Measurements from ENCODE around the gene ARHGAP22.

The ARHGAP22 gene

DNA sequence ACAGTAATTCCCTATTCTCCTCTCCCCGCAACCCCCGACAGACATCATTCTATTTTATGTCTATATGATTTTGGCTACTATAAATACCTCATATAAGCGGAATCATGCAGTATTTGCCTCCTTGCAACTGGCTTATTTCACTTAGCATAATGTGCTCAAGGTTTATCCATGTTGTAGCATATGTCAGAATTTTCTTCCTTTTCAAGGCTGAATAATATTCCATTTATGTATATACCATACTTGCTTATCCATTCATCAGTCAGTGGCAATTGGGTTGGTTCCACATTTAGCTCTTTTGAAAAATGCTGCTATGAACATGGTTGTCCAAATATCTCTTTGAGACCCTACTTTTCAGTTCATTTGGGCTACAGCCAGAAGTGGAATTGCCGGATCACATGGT lies 191.9 kb downstream of the ARHGAP22 start:
- no peaks in the 10 kb centered on the region for H3K4me1 ChIP-seq (ENCODE audit: control insufficient read depth, insufficient read depth, low read length, poor library complexity, severe bottlenecking)
- no peak for DNase-seq
- no peaks in the 10 kb centered on the region for H3K9me3 ChIP-seq (ENCODE audit: control insufficient read depth, low read length)
- H3K4me3 ChIP-seq (ENCODE audit: insufficient read depth, low read depth, low read length, poor library complexity, severe bottlenecking), result no peak overlapping the region
- H3K36me3 ChIP-seq (ENCODE audit: control insufficient read depth, insufficient read depth, low read length), result peaks cover 18% of the 10 kb centered on the region
- H3K27me3 ChIP-seq (replicated peaks; ENCODE audit: control insufficient read depth, insufficient read depth, low read length, poor library complexity, severe bottlenecking), result no peaks in the 10 kb centered on the region
- no peak overlapping the region for H3K27ac ChIP-seq (ENCODE audit: insufficient read depth, low read length, poor library complexity, severe bottlenecking)

DNA sequence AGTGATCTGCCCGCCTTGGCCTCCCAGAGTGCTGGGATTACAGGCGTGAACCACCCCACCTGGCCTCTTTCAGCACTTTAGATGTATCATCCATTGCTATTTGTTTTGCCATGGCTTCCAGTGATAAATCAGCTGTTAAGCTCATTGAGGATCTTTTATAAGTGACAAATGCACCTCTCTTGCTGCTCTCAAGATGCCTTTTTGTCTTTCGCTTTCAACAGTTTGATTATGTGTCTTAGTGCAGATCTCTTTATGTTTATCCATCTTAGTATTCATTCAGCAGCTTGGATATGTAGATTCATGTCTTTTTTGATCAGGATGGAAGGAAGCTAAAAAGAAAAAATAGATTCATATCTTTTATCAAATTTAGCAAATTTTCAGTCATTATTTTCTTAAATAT lies 192.8 kb downstream of the ARHGAP22 start:
- DNase-seq, result no peak
- H3K36me3 ChIP-seq (ENCODE audit: control insufficient read depth, insufficient read depth, low read length), result peaks cover 18% of the 10 kb centered on the region
- no peak overlapping the region for H3K4me3 ChIP-seq (ENCODE audit: insufficient read depth, low read depth, low read length, poor library complexity, severe bottlenecking)
- no peaks in the 10 kb centered on the region for H3K9me3 ChIP-seq (ENCODE audit: control insufficient read depth, low read length)
- no peaks in the 10 kb centered on the region for H3K27me3 ChIP-seq (replicated peaks; ENCODE audit: control insufficient read depth, insufficient read depth, low read length, poor library complexity, severe bottlenecking)
- no peaks in the 10 kb centered on the region for H3K4me1 ChIP-seq (ENCODE audit: control insufficient read depth, insufficient read depth, low read length, poor library complexity, severe bottlenecking)
- H3K27ac ChIP-seq (ENCODE audit: insufficient read depth, low read length, poor library complexity, severe bottlenecking), result no peak overlapping the region

DNA sequence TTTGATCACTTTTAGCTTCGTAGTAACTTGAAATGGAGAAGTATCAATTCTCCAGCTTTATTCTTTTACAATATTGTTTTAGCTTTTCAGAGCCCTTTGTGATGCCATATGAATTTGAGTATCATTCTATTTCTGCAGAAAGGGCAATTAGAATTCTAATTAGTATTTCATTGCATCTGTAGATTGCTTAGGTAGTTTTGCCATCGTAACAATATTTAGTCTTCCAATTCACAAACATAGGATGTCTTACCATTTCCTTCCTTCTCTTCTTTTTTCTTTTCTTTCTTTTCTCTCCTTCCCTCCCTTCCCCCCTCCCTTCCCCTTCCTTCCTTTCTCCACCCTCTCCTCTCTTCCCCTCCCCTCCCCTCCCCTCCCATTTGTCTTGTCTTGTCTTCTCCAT lies 193.4 kb downstream of the ARHGAP22 start:
- peaks cover 18% of the 10 kb centered on the region for H3K36me3 ChIP-seq (ENCODE audit: control insufficient read depth, insufficient read depth, low read length)

DNA sequence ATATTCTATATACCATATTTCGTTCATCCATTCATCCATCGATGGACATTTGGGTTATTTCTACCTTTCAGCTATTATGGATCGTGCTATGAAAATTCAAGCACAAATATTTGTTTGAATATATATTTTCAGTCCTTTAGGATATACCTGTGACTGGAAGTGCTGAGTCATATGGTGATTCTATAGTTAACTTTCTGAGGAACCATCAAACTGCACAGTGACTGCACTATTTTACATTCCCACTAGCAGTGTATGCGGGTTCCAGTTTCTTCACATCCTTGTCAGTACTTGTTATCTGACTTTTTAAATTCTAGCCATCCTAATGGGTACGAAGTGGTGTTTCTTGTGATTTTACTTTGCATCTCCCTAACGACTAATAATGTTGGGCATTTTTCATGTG lies 194.4 kb downstream of the ARHGAP22 start:
- H3K36me3 ChIP-seq (ENCODE audit: control insufficient read depth, insufficient read depth, low read length), result peaks cover 18% of the 10 kb centered on the region
- no peak for DNase-seq
- no peaks in the 10 kb centered on the region for H3K27me3 ChIP-seq (replicated peaks; ENCODE audit: control insufficient read depth, insufficient read depth, low read length, poor library complexity, severe bottlenecking)

More for the DNA sequence above, 193.4 kb downstream of the ARHGAP22 start:
- DNase-seq, result no peak
- Histone ChIP-seq H3K4me3 (ENCODE audit: insufficient read depth, low read depth, low read length, poor library complexity, severe bottlenecking) (no peak overlapping the region), H3K9me3 (ENCODE audit: control insufficient read depth, low read length) (no peaks in the 10 kb centered on the region), H3K27ac (ENCODE audit: insufficient read depth, low read length, poor library complexity, severe bottlenecking) (no peak overlapping the region), H3K4me1 (ENCODE audit: control insufficient read depth, insufficient read depth, low read length, poor library complexity, severe bottlenecking) (no peaks in the 10 kb centered on the region), H3K27me3 (replicated peaks; ENCODE audit: control insufficient read depth, insufficient read depth, low read length, poor library complexity, severe bottlenecking) (no peaks in the 10 kb centered on the region)

DNA sequence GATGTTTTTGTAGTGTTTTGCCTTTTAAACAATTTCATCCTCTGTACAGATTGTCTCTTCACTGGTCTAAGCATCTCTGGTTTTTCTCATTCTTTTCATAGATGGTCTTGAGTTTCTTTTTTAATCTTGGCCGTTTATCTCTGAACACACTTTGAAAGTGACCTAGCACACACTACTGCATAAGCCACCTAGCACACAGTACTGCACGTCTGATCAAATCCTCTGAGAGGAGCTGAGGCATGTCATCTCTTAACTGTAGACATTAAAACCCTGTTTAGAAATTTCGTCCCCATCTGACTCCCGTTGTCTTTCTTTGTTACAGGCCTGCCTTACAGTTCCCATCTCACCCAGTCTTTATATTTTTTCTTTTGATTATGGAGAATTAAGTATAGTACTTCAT lies 198.2 kb downstream of the ARHGAP22 start:
- Histone ChIP-seq H3K27me3 (replicated peaks; ENCODE audit: control insufficient read depth, insufficient read depth, low read length, poor library complexity, severe bottlenecking) (no peaks in the 10 kb centered on the region), H3K36me3 (ENCODE audit: control insufficient read depth, insufficient read depth, low read length) (peaks cover 18% of the 10 kb centered on the region)

More for the DNA sequence above, 194.4 kb downstream of the ARHGAP22 start:
- Histone ChIP-seq H3K27ac (ENCODE audit: insufficient read depth, low read length, poor library complexity, severe bottlenecking) (no peak overlapping the region), H3K4me1 (ENCODE audit: control insufficient read depth, insufficient read depth, low read length, poor library complexity, severe bottlenecking) (no peaks in the 10 kb centered on the region), H3K9me3 (ENCODE audit: control insufficient read depth, low read length) (no peaks in the 10 kb centered on the region), H3K4me3 (ENCODE audit: insufficient read depth, low read depth, low read length, poor library complexity, severe bottlenecking) (no peak overlapping the region)

DNA sequence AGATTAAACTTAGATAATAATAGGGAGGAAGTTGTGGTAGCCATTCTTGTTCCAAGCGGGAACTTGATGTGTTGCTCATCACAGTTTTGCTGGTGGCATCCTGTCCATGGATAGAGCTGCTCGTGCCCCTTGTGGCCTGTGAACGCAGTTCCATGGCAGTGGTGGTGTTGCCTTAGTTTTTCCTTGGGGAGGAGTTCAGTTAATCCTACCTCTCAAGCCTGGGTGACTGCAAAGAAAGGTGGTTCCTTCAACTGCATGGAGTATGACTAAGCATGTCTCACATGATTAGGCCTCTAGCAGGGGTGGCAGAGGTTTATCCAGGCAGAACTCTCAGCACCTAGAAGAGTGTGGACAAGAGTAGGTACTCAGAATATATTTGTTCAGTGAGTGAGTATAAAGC lies 198.7 kb downstream of the ARHGAP22 start:
- DNase-seq, result no peak
- Histone ChIP-seq H3K27me3 (replicated peaks; ENCODE audit: control insufficient read depth, insufficient read depth, low read length, poor library complexity, severe bottlenecking) (no peaks in the 10 kb centered on the region), H3K36me3 (ENCODE audit: control insufficient read depth, insufficient read depth, low read length) (peaks cover 18% of the 10 kb centered on the region), H3K9me3 (ENCODE audit: control insufficient read depth, low read length) (no peaks in the 10 kb centered on the region), H3K27ac (ENCODE audit: insufficient read depth, low read length, poor library complexity, severe bottlenecking) (no peak overlapping the region), H3K4me1 (ENCODE audit: control insufficient read depth, insufficient read depth, low read length, poor library complexity, severe bottlenecking) (no peaks in the 10 kb centered on the region), H3K4me3 (ENCODE audit: insufficient read depth, low read depth, low read length, poor library complexity, severe bottlenecking) (no peak overlapping the region)

More for the DNA sequence above, 198.2 kb downstream of the ARHGAP22 start:
- Histone ChIP-seq H3K4me3 (ENCODE audit: insufficient read depth, low read depth, low read length, poor library complexity, severe bottlenecking) (no peak overlapping the region), H3K27ac (ENCODE audit: insufficient read depth, low read length, poor library complexity, severe bottlenecking) (no peak overlapping the region), H3K9me3 (ENCODE audit: control insufficient read depth, low read length) (no peaks in the 10 kb centered on the region), H3K4me1 (ENCODE audit: control insufficient read depth, insufficient read depth, low read length, poor library complexity, severe bottlenecking) (no peaks in the 10 kb centered on the region)
- DNase-seq, result no peak

DNA sequence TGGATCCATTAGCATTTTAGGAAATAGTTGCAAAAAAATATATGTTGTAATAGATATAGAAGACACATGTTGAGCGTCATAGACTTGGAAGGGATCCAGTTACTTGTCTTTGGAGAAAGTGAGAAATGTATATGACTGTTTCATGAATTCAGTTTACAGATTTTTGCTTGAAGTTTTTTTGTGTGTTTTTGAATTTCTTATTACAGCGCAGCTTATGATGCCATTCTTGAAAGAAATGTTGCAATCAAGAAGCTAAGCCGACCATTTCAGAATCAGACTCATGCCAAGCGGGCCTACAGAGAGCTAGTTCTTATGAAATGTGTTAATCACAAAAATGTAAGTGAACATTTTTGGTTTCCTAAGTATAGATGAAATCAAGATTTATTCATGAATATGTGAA lies 200.2 kb downstream of the ARHGAP22 start:
- Histone ChIP-seq H3K9me3 (ENCODE audit: control insufficient read depth, low read length) (no peaks in the 10 kb centered on the region), H3K27me3 (replicated peaks; ENCODE audit: control insufficient read depth, insufficient read depth, low read length, poor library complexity, severe bottlenecking) (no peaks in the 10 kb centered on the region), H3K27ac (ENCODE audit: insufficient read depth, low read length, poor library complexity, severe bottlenecking) (no peak overlapping the region), H3K4me1 (ENCODE audit: control insufficient read depth, insufficient read depth, low read length, poor library complexity, severe bottlenecking) (no peaks in the 10 kb centered on the region), H3K36me3 (ENCODE audit: control insufficient read depth, insufficient read depth, low read length) (peaks cover 5% of the 10 kb centered on the region), H3K4me3 (ENCODE audit: insufficient read depth, low read depth, low read length, poor library complexity, severe bottlenecking) (no peak overlapping the region)
- no peak for DNase-seq

DNA sequence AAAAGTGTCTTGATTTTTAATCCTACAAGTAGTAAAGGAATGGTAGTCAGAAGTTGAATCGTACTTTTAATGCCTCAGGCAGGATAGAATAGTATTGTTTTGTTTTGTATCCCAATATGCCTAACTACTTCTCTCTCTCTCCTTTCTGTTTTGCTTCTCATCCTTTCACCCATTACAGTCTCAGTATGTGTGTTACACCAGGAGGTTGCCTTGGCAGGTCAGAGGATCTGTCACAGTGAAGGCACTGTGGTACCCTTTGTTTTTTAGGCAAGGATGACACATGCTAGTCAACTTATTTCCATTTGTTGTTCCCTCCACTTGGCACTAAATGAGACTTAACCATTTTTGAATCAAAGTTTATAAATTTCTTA lies 204.0 kb downstream of the ARHGAP22 start:
- H3K9me3 ChIP-seq (ENCODE audit: control insufficient read depth, low read length), result no peaks in the 10 kb centered on the region

DNA sequence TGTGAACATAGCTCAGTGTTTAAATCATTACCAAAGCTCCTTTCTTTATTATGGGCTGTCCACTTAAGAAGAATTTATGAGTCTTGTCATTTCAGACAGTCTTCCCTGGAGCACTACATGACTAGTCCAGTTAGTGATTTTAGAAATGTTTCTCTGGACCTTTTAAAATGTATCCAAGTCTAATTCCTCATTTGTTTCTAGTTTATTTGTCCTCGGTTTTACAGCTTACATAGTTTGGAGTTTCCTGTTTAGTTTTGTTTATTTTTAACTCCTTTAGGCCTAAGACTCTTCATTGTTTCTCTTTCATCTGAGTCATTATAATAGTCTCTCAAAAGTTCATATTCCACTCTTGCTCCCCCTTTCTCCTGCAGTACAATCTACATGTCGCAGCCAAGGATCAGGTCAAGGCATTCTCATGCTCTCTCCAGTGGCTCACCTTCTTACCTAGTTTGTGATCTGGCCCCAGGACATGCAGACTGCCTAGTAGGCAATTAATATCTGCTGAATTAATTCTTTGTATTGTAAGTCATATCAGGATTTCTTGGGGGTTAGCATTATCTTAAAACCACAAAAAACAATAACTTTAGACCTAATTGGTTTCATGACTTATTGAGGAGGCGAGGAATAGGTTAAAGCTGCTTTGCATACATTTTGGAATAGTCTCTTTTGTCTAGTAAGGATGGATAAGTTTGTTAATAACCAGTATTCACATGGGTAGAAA lies 204.6 kb downstream of the ARHGAP22 start:
- DNase-seq, result no peak
- Histone ChIP-seq H3K36me3 (ENCODE audit: control insufficient read depth, insufficient read depth, low read length) (no peaks in the 10 kb centered on the region), H3K9me3 (ENCODE audit: control insufficient read depth, low read length) (no peaks in the 10 kb centered on the region), H3K27ac (ENCODE audit: insufficient read depth, low read length, poor library complexity, severe bottlenecking) (no peak overlapping the region), H3K4me1 (ENCODE audit: control insufficient read depth, insufficient read depth, low read length, poor library complexity, severe bottlenecking) (no peaks in the 10 kb centered on the region), H3K27me3 (replicated peaks; ENCODE audit: control insufficient read depth, insufficient read depth, low read length, poor library complexity, severe bottlenecking) (no peaks in the 10 kb centered on the region), H3K4me3 (ENCODE audit: insufficient read depth, low read depth, low read length, poor library complexity, severe bottlenecking) (no peak overlapping the region)

More for the DNA sequence above, 204.0 kb downstream of the ARHGAP22 start:
- Histone ChIP-seq H3K36me3 (ENCODE audit: control insufficient read depth, insufficient read depth, low read length) (no peaks in the 10 kb centered on the region), H3K4me1 (ENCODE audit: control insufficient read depth, insufficient read depth, low read length, poor library complexity, severe bottlenecking) (no peaks in the 10 kb centered on the region), H3K27ac (ENCODE audit: insufficient read depth, low read length, poor library complexity, severe bottlenecking) (no peak overlapping the region), H3K4me3 (ENCODE audit: insufficient read depth, low read depth, low read length, poor library complexity, severe bottlenecking) (no peak overlapping the region), H3K27me3 (replicated peaks; ENCODE audit: control insufficient read depth, insufficient read depth, low read length, poor library complexity, severe bottlenecking) (no peaks in the 10 kb centered on the region)
- DNase-seq, result no peak

DNA sequence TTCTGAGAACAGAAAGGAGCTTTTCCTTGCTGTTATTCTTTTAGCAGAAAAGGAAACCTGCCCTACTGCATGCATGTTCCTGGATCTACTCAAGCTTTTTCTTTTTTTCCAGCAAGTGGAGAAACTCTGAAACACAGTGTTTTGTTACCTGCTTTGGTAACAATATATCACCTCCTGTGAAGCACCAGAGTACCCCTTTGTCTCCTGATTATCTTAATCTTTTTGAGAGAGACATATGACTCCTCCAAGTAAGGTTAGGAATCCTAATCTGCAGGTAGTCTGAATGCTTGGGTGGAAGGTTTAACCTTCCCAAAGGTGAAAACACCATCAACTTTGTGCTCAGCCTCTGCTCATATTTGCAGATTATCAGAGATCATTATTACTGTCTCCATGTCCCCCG lies 205.3 kb downstream of the ARHGAP22 start:
- H3K36me3 ChIP-seq (ENCODE audit: control insufficient read depth, insufficient read depth, low read length), result no peaks in the 10 kb centered on the region
- no peaks in the 10 kb centered on the region for H3K27me3 ChIP-seq (replicated peaks; ENCODE audit: control insufficient read depth, insufficient read depth, low read length, poor library complexity, severe bottlenecking)
- H3K27ac ChIP-seq (ENCODE audit: insufficient read depth, low read length, poor library complexity, severe bottlenecking), result no peak overlapping the region
- H3K9me3 ChIP-seq (ENCODE audit: control insufficient read depth, low read length), result no peaks in the 10 kb centered on the region
- H3K4me1 ChIP-seq (ENCODE audit: control insufficient read depth, insufficient read depth, low read length, poor library complexity, severe bottlenecking), result no peaks in the 10 kb centered on the region
- no peak for DNase-seq
- H3K4me3 ChIP-seq (ENCODE audit: insufficient read depth, low read depth, low read length, poor library complexity, severe bottlenecking), result no peak overlapping the region

Data from effector memory CD4-positive, alpha-beta T cell (primary cell).